Prostate gland (tissue), 2 donors: ENCODE measurements around the gene UTP20.

Source experiments
- POLR2A ChIP-seq: fragments of 450-650 bp; IDR thresholded peaks from one replicate; pipeline ENCODE4 v1.6.1; 2016; ENCODE audit warnings: antibody characterized with exemption, mild to moderate bottlenecking
- POLR2AphosphoS5 ChIP-seq: sonication (generic); formaldehyde crosslinking; IDR thresholded peaks from one replicate; pipeline ENCODE4 v1.6.1; 2017; ENCODE audit warnings: antibody characterized with exemption
- TF ChIP-seq, protein P1 (sequence below), 4 experiments: fragments of 200-600 bp in 2 of 4; fragments of 450-650 bp in 2 of 4; sonication (generic) in 2 of 4; IDR thresholded peaks; 1 replicate in 3 of 4; 2 replicates in 1 of 4; pipeline ENCODE4 v1.5.1; 2016 to 2019; ENCODE audit warnings: antibody characterized with exemption in 4 of 4, mild to moderate bottlenecking in 2 of 4, moderate library complexity in 2 of 4

GRCh38 chr12:101327051-101327450 is 47.1 kb downstream of the UTP20 start:
- TF ChIP-seq, protein P1, sequence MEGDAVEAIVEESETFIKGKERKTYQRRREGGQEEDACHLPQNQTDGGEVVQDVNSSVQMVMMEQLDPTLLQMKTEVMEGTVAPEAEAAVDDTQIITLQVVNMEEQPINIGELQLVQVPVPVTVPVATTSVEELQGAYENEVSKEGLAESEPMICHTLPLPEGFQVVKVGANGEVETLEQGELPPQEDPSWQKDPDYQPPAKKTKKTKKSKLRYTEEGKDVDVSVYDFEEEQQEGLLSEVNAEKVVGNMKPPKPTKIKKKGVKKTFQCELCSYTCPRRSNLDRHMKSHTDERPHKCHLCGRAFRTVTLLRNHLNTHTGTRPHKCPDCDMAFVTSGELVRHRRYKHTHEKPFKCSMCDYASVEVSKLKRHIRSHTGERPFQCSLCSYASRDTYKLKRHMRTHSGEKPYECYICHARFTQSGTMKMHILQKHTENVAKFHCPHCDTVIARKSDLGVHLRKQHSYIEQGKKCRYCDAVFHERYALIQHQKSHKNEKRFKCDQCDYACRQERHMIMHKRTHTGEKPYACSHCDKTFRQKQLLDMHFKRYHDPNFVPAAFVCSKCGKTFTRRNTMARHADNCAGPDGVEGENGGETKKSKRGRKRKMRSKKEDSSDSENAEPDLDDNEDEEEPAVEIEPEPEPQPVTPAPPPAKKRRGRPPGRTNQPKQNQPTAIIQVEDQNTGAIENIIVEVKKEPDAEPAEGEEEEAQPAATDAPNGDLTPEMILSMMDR (IDR thresholded peaks at IDR 0.05) = no peak
- TF ChIP-seq POLR2A (no peak), POLR2AphosphoS5 (no peak)
